Measurements from ENCODE around the gene EPHA8. TPM values are rescaled to one million over a fixed set of nuclear protein-coding genes. Genes with fewer than 3 reads are reported as not detected.

EPHA8 gene
- total RNA-seq, 1 experiment from 2014 or later = not detected

DNA sequence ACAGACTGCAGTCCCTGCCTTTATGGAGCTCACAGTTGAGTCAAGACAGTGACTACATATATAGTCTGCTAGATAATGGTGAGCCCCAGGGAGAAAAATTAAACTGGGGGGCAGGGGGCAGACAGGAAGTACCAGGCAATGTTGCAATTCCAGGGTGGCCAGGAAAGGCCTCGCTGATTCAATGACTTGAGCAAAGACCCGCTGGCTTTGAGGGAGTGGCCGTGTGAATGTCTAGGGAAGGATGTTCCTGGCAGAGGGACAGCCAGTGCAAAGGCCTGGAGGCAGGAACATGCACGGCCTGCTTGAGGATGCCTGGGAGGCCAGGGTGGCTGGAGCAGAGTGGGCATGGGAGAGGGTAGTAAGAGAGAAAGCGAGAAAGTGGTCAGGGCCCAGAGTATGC is 23.0 kb upstream of the EPHA8 start:
- BruUV-seq (replicated peaks) = no TSS peak
- TF ChIP-seq EZH2 (IDR thresholded peaks at IDR 0.05; ENCODE audit: low read depth) = no peak
- TF ChIP-seq, protein P1, sequence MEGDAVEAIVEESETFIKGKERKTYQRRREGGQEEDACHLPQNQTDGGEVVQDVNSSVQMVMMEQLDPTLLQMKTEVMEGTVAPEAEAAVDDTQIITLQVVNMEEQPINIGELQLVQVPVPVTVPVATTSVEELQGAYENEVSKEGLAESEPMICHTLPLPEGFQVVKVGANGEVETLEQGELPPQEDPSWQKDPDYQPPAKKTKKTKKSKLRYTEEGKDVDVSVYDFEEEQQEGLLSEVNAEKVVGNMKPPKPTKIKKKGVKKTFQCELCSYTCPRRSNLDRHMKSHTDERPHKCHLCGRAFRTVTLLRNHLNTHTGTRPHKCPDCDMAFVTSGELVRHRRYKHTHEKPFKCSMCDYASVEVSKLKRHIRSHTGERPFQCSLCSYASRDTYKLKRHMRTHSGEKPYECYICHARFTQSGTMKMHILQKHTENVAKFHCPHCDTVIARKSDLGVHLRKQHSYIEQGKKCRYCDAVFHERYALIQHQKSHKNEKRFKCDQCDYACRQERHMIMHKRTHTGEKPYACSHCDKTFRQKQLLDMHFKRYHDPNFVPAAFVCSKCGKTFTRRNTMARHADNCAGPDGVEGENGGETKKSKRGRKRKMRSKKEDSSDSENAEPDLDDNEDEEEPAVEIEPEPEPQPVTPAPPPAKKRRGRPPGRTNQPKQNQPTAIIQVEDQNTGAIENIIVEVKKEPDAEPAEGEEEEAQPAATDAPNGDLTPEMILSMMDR (conservative IDR thresholded peaks at IDR 0.05) = no peak
- POLR2A ChIA-PET (ENCODE audit: unreplicated experiment) = no interaction called here
- H3K9me3 ChIP-seq (ENCODE audit: insufficient read depth, low read depth) = no peaks in the 10 kb centered on the region
- H3K4me2 ChIP-seq = no peak overlapping the region
- no peaks in the 10 kb centered on the region for H3K4me1 ChIP-seq (replicated peaks; ENCODE audit: insufficient read depth)
- H3K27me3 ChIP-seq (ENCODE audit: insufficient read depth, low read depth) = peaks cover under 1% of the 10 kb centered on the region; the same call in 1 of the 2 replicates
- no peaks in the 10 kb centered on the region for H3K79me2 ChIP-seq (ENCODE audit: low read depth)
- no peak overlapping the region for H3K27ac ChIP-seq
- no peak overlapping the region for H2AFZ ChIP-seq
- no peaks in the 10 kb centered on the region for H4K20me1 ChIP-seq (ENCODE audit: insufficient read depth)
- no peak overlapping the region for H3K4me3 ChIP-seq
- H3F3A ChIP-seq (ENCODE audit: insufficient read depth, low read depth) = no peaks in the 10 kb centered on the region
- intact Hi-C loops (cut with micrococcal nuclease; ENCODE audit: unreplicated experiment) = loop anchor here (5.0 kb wide), 1 partner anchor 102 kb away; the partner anchor contains the start of gene C1QC
- CTCF ChIA-PET = interaction anchor here (0.6 kb wide), 1 partner anchor 97 kb away, joined by 4 read pairs; no protein-coding TSS in a partner anchor
- H3K9me2 ChIP-seq (ENCODE audit: insufficient read depth) = no peaks in the 10 kb centered on the region
- DNase-seq = no peak
- H3K36me3 ChIP-seq (ENCODE audit: low read depth) = no peaks in the 10 kb centered on the region

DNA sequence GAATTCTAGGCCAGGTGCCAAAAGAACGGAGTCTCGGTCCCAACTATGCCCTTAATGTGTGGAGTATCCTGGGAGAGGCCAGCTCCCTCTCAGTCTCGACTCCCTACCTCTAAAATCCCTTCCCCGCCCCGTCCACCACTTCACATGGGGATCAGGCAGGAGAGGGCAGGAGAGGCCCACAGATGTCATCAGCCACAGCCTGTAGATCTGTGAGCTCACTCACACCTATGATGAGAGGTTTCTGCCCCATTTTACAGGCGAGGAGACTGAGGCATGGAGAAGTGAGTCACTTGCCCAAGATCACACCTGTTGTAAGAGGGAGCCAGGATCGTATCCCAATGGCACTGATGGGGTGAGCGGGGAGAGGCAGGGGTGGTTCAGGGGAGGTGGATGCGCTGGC is 20.4 kb upstream of the EPHA8 start:
- DNase-seq = no peak
- BruUV-seq (replicated peaks) = no TSS peak
- peaks cover 18% of the 10 kb centered on the region for H3K27me3 ChIP-seq (ENCODE audit: insufficient read depth, low read depth)
- H3K9me3 ChIP-seq (ENCODE audit: insufficient read depth, low read depth) = no peaks in the 10 kb centered on the region
- H3K4me1 ChIP-seq (replicated peaks; ENCODE audit: insufficient read depth) = no peaks in the 10 kb centered on the region
- TF ChIP-seq EZH2 (IDR thresholded peaks at IDR 0.05; ENCODE audit: low read depth) = no peak
- TF ChIP-seq, protein P1 (conservative IDR thresholded peaks at IDR 0.05) = no peak
- no peaks in the 10 kb centered on the region for H3F3A ChIP-seq (ENCODE audit: insufficient read depth, low read depth)
- intact Hi-C loops (cut with micrococcal nuclease; ENCODE audit: unreplicated experiment) = loop anchor here (5.0 kb wide), 1 partner anchor 99 kb away; the partner anchor contains the start of gene C1QC
- H3K4me2 ChIP-seq = no peak overlapping the region
- H2AFZ ChIP-seq = no peak overlapping the region
- H3K4me3 ChIP-seq = no peak overlapping the region
- no peaks in the 10 kb centered on the region for H3K9me2 ChIP-seq (ENCODE audit: insufficient read depth)
- ChIA-PET POLR2A (ENCODE audit: unreplicated experiment) (no interaction called here), CTCF (no interaction called here)
- H3K36me3 ChIP-seq (ENCODE audit: low read depth) = no peaks in the 10 kb centered on the region
- H3K79me2 ChIP-seq (ENCODE audit: low read depth) = no peaks in the 10 kb centered on the region
- no peak overlapping the region for H3K27ac ChIP-seq
- H4K20me1 ChIP-seq (ENCODE audit: insufficient read depth) = no peaks in the 10 kb centered on the region

DNA sequence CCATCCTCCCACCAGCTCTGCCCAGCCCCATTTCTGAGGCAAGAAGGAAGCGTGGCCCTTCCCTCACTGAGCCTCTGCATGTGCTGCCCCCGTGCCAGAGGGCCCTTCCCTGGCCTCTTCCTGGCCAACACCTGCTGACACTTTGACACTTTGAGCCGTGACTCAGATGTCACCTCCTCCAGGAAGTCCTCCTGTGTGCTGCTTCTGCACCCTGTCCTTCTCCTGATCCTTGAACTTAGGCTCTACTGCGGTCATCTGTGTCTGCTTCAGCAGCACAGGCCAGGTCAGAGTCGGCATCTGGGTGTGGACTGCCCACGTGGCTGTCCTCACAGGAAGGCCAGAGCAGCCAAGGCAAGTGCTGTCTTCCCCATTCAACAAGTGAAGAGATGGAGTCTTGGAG is 19.6 kb upstream of the EPHA8 start:
- Histone ChIP-seq H3F3A (ENCODE audit: insufficient read depth, low read depth) (no peaks in the 10 kb centered on the region), H3K27me3 (ENCODE audit: insufficient read depth, low read depth) (peaks cover 26% of the 10 kb centered on the region), H3K4me2 (no peak overlapping the region), H3K4me1 (replicated peaks; ENCODE audit: insufficient read depth) (no peaks in the 10 kb centered on the region), H3K4me3 (no peak overlapping the region), H3K9me3 (ENCODE audit: insufficient read depth, low read depth) (no peaks in the 10 kb centered on the region), H3K36me3 (ENCODE audit: low read depth) (no peaks in the 10 kb centered on the region), H3K79me2 (ENCODE audit: low read depth) (no peaks in the 10 kb centered on the region), H4K20me1 (ENCODE audit: insufficient read depth) (no peaks in the 10 kb centered on the region), H3K27ac (no peak overlapping the region), H3K9me2 (ENCODE audit: insufficient read depth) (no peaks in the 10 kb centered on the region), H2AFZ (no peak overlapping the region)
- no TSS peak for BruUV-seq (replicated peaks)
- intact Hi-C loops (cut with micrococcal nuclease; ENCODE audit: unreplicated experiment) = loop anchor here (5.0 kb wide), 1 partner anchor 99 kb away; the partner anchor contains the start of gene C1QC
- TF ChIP-seq EZH2 (IDR thresholded peaks at IDR 0.05; ENCODE audit: low read depth) = no peak
- TF ChIP-seq, protein P1 (conservative IDR thresholded peaks at IDR 0.05) = no peak
- ChIA-PET POLR2A (ENCODE audit: unreplicated experiment) (no interaction called here), CTCF (no interaction called here)
- DNase-seq = no peak
